BLaER1 (cell line): ENCODE measurements around the gene C1orf141.

Experiments used
- H3K27ac ChIP-seq: shearing (Covaris generic); formaldehyde crosslinking; 2 replicates; pipeline ENCODE4 v1.8.1; 2022
- H3K27me3 ChIP-seq: shearing (Covaris generic); formaldehyde crosslinking; 2 replicates; pipeline ENCODE4 v1.8.1; 2022
- H3K36me3 ChIP-seq: shearing (Covaris generic); formaldehyde crosslinking; 2 replicates; pipeline ENCODE4 v1.8.1; 2022
- H3K4me1 ChIP-seq: shearing (Covaris generic); formaldehyde crosslinking; 2 replicates; pipeline ENCODE4 v1.8.1; 2022
- H3K4me2 ChIP-seq: shearing (Covaris generic); formaldehyde crosslinking; 2 replicates; pipeline ENCODE4 v1.8.1; 2022
- H3K4me3 ChIP-seq: shearing (Covaris generic); formaldehyde crosslinking; 2 replicates; pipeline ENCODE4 v1.8.1; 2022
- H3K9ac ChIP-seq: shearing (Covaris generic); formaldehyde crosslinking; 2 replicates; pipeline ENCODE4 v1.8.1; 2022
- H3K9me3 ChIP-seq: shearing (Covaris generic); formaldehyde crosslinking; 2 replicates; pipeline ENCODE4 v1.8.1; 2022
- H4K20me1 ChIP-seq: shearing (Covaris generic); formaldehyde crosslinking; 2 replicates; pipeline ENCODE4 v1.8.1; 2022
- Cebpa-rat ChIP-seq: shearing (Covaris generic); IDR thresholded peaks from 2 replicates; pipeline ENCODE4 v1.8.1; 2022

The C1orf141 gene

GRCh38 chr1:67126111-67126746, 8.5 kb downstream of the C1orf141 start:
- Histone ChIP-seq H3K27me3 (no peaks in the 10 kb centered on the region), H3K4me2 (no peak overlapping the region), H3K36me3 (no peaks in the 10 kb centered on the region), H3K27ac (no peak overlapping the region), H3K4me1 (no peaks in the 10 kb centered on the region), H3K9me3 (no peaks in the 10 kb centered on the region), H3K9ac (no peak overlapping the region), H4K20me1 (no peaks in the 10 kb centered on the region), H3K4me3 (no peak overlapping the region)
- TF ChIP-seq Cebpa-rat: no peak

- Histone ChIP-seq H3K27me3 (no peaks in the 10 kb centered on the region), H3K36me3 (no peaks in the 10 kb centered on the region), H3K4me1 (no peaks in the 10 kb centered on the region), H3K9me3 (no peaks in the 10 kb centered on the region), H4K20me1 (no peaks in the 10 kb centered on the region), H3K9ac (no peak overlapping the region), H3K4me3 (no peak overlapping the region), H3K27ac (no peak overlapping the region), H3K4me2 (no peak overlapping the region)
- TF ChIP-seq Cebpa-rat: no peak
These were observed 10.3 kb downstream of the C1orf141 start for GRCh38 chr1:67124455-67124854.

GRCh38 chr1:67120855-67121619, 13.7 kb downstream of the C1orf141 start:
- Histone ChIP-seq H3K9ac (no peak overlapping the region), H3K9me3 (no peaks in the 10 kb centered on the region), H3K27me3 (no peaks in the 10 kb centered on the region), H3K4me1 (peaks cover 5% of the 10 kb centered on the region; the same call in 1 of the 2 replicates), H4K20me1 (no peaks in the 10 kb centered on the region), H3K4me2 (no peak overlapping the region), H3K27ac (no peak overlapping the region), H3K36me3 (no peaks in the 10 kb centered on the region), H3K4me3 (no peak overlapping the region)
- no peak for TF ChIP-seq Cebpa-rat

- no peak for TF ChIP-seq Cebpa-rat
- Histone ChIP-seq H3K27ac (no peak overlapping the region), H3K9me3 (peaks cover 16% of the 10 kb centered on the region), H4K20me1 (no peaks in the 10 kb centered on the region), H3K36me3 (no peaks in the 10 kb centered on the region), H3K9ac (no peak overlapping the region), H3K4me1 (peaks cover 5% of the 10 kb centered on the region; the same call in 1 of the 2 replicates), H3K4me3 (no peak overlapping the region), H3K27me3 (no peaks in the 10 kb centered on the region), H3K4me2 (no peak overlapping the region)
These were observed 16.1 kb downstream of the C1orf141 start for GRCh38 chr1:67118646-67119045.

- H3K9me3 ChIP-seq: peaks cover 21% of the 10 kb centered on the region
- H4K20me1 ChIP-seq: no peaks in the 10 kb centered on the region
- H3K4me3 ChIP-seq: no peak overlapping the region
- no peaks in the 10 kb centered on the region for H3K36me3 ChIP-seq
- H3K4me1 ChIP-seq: peaks cover 9% of the 10 kb centered on the region
- no peak overlapping the region for H3K4me2 ChIP-seq
- H3K27ac ChIP-seq: no peak overlapping the region
- H3K9ac ChIP-seq: no peak overlapping the region
- TF ChIP-seq Cebpa-rat: no peak
- H3K27me3 ChIP-seq: no peaks in the 10 kb centered on the region
These were observed 16.6 kb downstream of the C1orf141 start for GRCh38 chr1:67118191-67118590.

GRCh38 chr1:67114162-67114561, 20.6 kb downstream of the C1orf141 start:
- Histone ChIP-seq H3K27ac (no peak overlapping the region), H3K4me2 (no peak overlapping the region), H3K4me3 (no peak overlapping the region), H3K4me1 (peaks cover 40% of the 10 kb centered on the region), H3K27me3 (no peaks in the 10 kb centered on the region), H3K9ac (no peak overlapping the region), H4K20me1 (no peaks in the 10 kb centered on the region), H3K9me3 (peaks cover 22% of the 10 kb centered on the region), H3K36me3 (no peaks in the 10 kb centered on the region)
- no peak for TF ChIP-seq Cebpa-rat

GRCh38 chr1:67110352-67110751, 24.4 kb downstream of the C1orf141 start:
- Histone ChIP-seq H3K27ac (no peak overlapping the region), H3K4me3 (no peak overlapping the region), H3K4me2 (peak overlapping the region; percentile 34; the same call in 1 of the 2 replicates), H3K36me3 (no peaks in the 10 kb centered on the region), H3K9ac (no peak overlapping the region), H3K27me3 (no peaks in the 10 kb centered on the region), H3K4me1 (peaks cover 35% of the 10 kb centered on the region), H3K9me3 (peaks cover 19% of the 10 kb centered on the region), H4K20me1 (no peaks in the 10 kb centered on the region)
- TF ChIP-seq Cebpa-rat: no peak

GRCh38 chr1:67105508-67105907, 29.3 kb downstream of the C1orf141 start:
- no peaks in the 10 kb centered on the region for H3K9me3 ChIP-seq
- no peak overlapping the region for H3K4me2 ChIP-seq
- H4K20me1 ChIP-seq: no peaks in the 10 kb centered on the region
- H3K4me3 ChIP-seq: no peak overlapping the region
- no peaks in the 10 kb centered on the region for H3K27me3 ChIP-seq
- no peaks in the 10 kb centered on the region for H3K36me3 ChIP-seq
- no peak overlapping the region for H3K9ac ChIP-seq
- H3K27ac ChIP-seq: no peak overlapping the region
- TF ChIP-seq Cebpa-rat: no peak
- H3K4me1 ChIP-seq: peaks cover 7% of the 10 kb centered on the region

GRCh38 chr1:67103548-67103947, 31.2 kb downstream of the C1orf141 start:
- no peak for TF ChIP-seq Cebpa-rat
- H3K36me3 ChIP-seq: no peaks in the 10 kb centered on the region

GRCh38 chr1:67100833-67101232, 33.9 kb downstream of the C1orf141 start:
- Histone ChIP-seq H3K27ac (no peak overlapping the region), H3K4me2 (no peak overlapping the region), H3K9ac (no peak overlapping the region), H4K20me1 (no peaks in the 10 kb centered on the region), H3K4me3 (no peak overlapping the region), H3K4me1 (no peaks in the 10 kb centered on the region), H3K36me3 (no peaks in the 10 kb centered on the region), H3K27me3 (no peaks in the 10 kb centered on the region), H3K9me3 (no peaks in the 10 kb centered on the region)
- TF ChIP-seq Cebpa-rat: no peak

More at GRCh38 chr1:67103548-67103947, 31.2 kb downstream of the C1orf141 start:
- Histone ChIP-seq H3K27me3 (no peaks in the 10 kb centered on the region), H3K27ac (no peak overlapping the region), H3K4me2 (no peak overlapping the region), H3K9me3 (no peaks in the 10 kb centered on the region), H4K20me1 (no peaks in the 10 kb centered on the region), H3K4me3 (no peak overlapping the region), H3K9ac (no peak overlapping the region), H3K4me1 (no peaks in the 10 kb centered on the region)
